Subcutaneous abdominal adipose tissue (tissue), 5 donors: Measurements from ENCODE around the gene NT5C3B.

Experiments
- H3K27ac ChIP-seq: one replicate; pipeline ENCODE4 v1.7.0; 2013; ENCODE audit warnings: low read depth, mild to moderate bottlenecking, inconsistent platforms, low read length, moderate library complexity
- H3K27me3 ChIP-seq, 5 donors: one replicate each; pipeline ENCODE4 v1.7.0; 2013; ENCODE audit warnings: low read length in 5 of 5, inconsistent platforms in 1 of 5; ENCODE audit not compliant: control insufficient read depth in 5 of 5, insufficient read depth in 4 of 5
- H3K36me3 ChIP-seq, 5 donors: one replicate each; pipeline ENCODE4 v1.7.0; 2013; ENCODE audit warnings: low read length in 5 of 5; ENCODE audit not compliant: control insufficient read depth in 5 of 5, insufficient read depth in 5 of 5
- H3K4me1 ChIP-seq, 5 donors: one replicate each; pipeline ENCODE4 v1.7.0; 2013; ENCODE audit warnings: low read length in 5 of 5, mild to moderate bottlenecking in 3 of 5, moderate library complexity in 1 of 5; ENCODE audit not compliant: control insufficient read depth in 5 of 5, insufficient read depth in 5 of 5
- H3K4me3 ChIP-seq, 5 donors: one replicate each; pipeline ENCODE4 v1.7.0; 2013; ENCODE audit warnings: low read length in 5 of 5, low read depth in 1 of 5
- H3K9ac ChIP-seq, 5 donors: one replicate each; pipeline ENCODE4 v1.7.0; 2013; ENCODE audit warnings: low read length in 5 of 5, mild to moderate bottlenecking in 4 of 5, moderate library complexity in 3 of 5
- H3K9me3 ChIP-seq, 5 donors: one replicate each; pipeline ENCODE4 v1.7.0; 2013; ENCODE audit warnings: low read length in 5 of 5; ENCODE audit not compliant: control insufficient read depth in 5 of 5
- donor health status: healthy.
- donor health status: healthy.
- donor health status: healthy.
- donor health status: healthy.
- donor health status: healthy.

The NT5C3B gene

DNA sequence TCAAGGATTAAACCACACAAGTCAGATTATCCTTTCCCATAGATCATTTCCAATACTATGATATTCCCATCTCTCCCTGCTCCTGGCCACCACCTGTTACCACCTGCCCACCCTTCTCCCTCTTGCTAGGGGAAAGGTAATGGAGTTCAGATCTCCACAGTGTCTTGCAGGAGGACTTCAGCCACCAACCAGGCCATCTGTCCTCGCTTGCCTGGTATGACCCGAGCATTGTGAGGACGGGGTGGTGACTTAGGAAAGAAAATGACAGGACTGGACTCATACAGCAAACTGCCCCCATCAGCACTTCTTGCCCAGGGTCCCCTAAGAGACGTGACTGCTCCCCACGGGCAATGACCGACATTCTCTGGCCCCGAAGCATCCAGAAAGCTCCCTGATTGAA, 12.5 kb downstream of the NT5C3B start:
- H3K4me1 ChIP-seq, result peaks cover 0 to 5% (median 0%) of the 10 kb centered on the region in 5 donors
- no peaks in the 10 kb centered on the region for H3K9me3 ChIP-seq
- H3K27me3 ChIP-seq, result peaks cover 0 to 10% (median 0%) of the 10 kb centered on the region in 5 donors
- H3K36me3 ChIP-seq, result peaks cover 0 to 31% (median 21%) of the 10 kb centered on the region in 5 donors
- no peak overlapping the region for H3K9ac ChIP-seq
- H3K27ac ChIP-seq, result no peak overlapping the region
- no peak overlapping the region for H3K4me3 ChIP-seq

DNA sequence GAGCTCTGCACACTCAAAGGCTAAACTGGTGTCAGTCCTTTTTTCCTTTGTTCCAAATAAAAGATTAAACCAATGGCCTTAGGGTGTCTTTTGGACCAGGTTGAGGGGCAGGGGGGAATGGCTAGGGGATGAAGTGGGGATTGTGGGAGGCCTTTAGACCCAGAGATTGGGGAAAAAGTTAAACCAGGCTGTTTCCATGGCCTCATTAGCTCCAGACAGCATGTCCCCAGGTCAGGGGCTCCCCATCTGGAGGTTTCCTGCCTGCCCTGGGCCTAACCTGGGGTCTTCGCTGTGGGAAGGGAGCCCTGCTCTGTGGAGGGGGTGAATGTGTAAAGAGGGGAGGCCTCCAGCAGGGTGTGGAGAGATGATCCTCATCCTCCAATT, 12.9 kb downstream of the NT5C3B start:
- peaks cover 0 to 5% (median 0%) of the 10 kb centered on the region in 5 donors for H3K4me1 ChIP-seq
- no peaks in the 10 kb centered on the region for H3K9me3 ChIP-seq
- no peak overlapping the region for H3K9ac ChIP-seq
- H3K27me3 ChIP-seq, result peaks cover 0 to 10% (median 0%) of the 10 kb centered on the region in 5 donors
- no peak overlapping the region for H3K27ac ChIP-seq
- no peak overlapping the region for H3K4me3 ChIP-seq
- H3K36me3 ChIP-seq, result peaks cover 0 to 28% (median 16%) of the 10 kb centered on the region in 5 donors

DNA sequence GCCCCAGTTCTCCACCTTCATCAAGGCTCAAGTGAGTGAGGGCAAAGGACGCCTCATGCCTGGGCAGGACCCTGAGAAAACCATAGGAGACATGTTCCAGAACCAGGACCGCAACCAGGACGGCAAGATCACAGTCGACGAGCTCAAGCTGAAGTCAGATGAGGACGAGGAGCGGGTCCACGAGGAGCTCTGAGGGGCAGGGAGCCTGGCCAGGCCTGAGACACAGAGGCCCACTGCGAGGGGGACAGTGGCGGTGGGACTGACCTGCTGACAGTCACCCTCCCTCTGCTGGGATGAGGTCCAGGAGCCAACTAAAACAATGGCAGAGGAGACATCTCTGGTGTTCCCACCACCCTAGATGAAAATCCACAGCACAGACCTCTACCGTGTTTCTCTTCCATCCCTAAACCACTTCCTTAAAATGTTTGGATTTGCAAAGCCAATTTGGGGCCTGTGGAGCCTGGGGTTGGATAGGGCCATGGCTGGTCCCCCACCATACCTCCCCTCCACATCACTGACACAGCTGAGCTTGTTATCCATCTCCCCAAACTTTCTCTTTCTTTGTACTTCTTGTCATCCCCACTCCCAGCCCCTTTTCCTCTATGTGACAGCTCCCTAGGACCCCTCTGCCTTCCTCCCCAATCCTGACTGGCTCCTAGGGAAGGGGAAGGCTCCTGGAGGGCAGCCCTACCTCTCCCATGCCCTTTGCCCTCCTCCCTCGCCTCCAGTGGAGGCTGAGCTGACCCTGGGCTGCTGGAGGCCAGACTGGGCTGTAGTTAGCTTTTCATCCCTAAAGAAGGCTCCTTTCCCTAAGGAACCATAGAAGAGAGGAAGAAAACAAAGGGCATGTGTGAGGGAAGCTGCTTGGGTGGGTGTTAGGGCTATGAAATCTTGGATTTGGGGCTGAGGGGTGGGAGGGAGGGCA, 13.6 kb downstream of the NT5C3B start:
- peaks cover 0 to 10% (median 0%) of the 10 kb centered on the region in 5 donors for H3K27me3 ChIP-seq
- H3K9me3 ChIP-seq, result no peaks in the 10 kb centered on the region
- H3K4me1 ChIP-seq, result peaks cover 0 to 5% (median 0%) of the 10 kb centered on the region in 5 donors
- no peak overlapping the region for H3K9ac ChIP-seq
- no peak overlapping the region for H3K27ac ChIP-seq
- no peak overlapping the region for H3K4me3 ChIP-seq
- peaks cover 0 to 25% (median 11%) of the 10 kb centered on the region in 5 donors for H3K36me3 ChIP-seq

DNA sequence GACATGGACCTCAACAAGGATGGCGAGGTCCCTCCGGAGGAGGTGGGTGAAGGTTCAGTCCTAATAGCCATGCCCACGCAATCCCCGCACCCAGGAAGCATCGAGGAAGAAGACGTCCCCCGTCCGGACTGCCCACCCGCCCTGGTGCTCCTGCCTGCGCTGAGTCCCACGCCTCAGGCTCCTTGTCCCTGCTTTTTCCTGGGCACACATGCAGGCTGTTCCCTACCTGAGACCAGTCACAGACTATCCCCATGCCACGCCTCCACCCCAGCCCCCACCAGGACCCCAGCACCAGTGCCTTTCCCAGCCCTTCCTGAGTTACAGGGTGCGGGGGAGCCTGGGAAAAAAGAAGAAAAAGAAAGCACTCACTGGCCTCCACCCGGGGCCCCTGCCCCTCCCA, 14.3 kb downstream of the NT5C3B start:
- peaks cover 0 to 22% (median 9%) of the 10 kb centered on the region in 5 donors for H3K36me3 ChIP-seq
- H3K9me3 ChIP-seq, result no peaks in the 10 kb centered on the region
- H3K27me3 ChIP-seq, result peaks cover 0 to 10% (median 0%) of the 10 kb centered on the region in 5 donors
- H3K4me1 ChIP-seq, result peaks cover 0 to 5% (median 0%) of the 10 kb centered on the region in 5 donors
- H3K4me3 ChIP-seq, result no peak overlapping the region
- no peak overlapping the region for H3K27ac ChIP-seq
- no peak overlapping the region for H3K9ac ChIP-seq

DNA sequence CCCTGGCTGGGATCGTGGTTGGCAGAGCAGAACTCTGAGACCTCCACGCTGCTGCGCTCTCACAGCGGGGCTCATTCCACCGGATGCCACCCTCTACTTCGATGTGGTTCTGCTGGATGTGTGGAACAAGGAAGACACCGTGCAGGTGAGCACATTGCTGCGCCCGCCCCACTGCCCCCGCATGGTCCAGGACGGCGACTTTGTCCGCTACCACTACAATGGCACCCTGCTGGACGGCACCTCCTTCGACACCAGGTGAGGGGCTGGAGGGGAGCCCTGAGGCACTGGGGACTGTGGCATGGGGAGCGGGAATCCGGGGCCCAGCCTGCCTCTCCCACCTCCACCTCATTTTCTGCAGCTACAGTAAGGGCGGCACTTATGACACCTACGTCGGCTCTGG, 18.0 kb downstream of the NT5C3B start:
- H3K27me3 ChIP-seq, result peaks cover 0 to 10% (median 0%) of the 10 kb centered on the region in 5 donors

DNA sequence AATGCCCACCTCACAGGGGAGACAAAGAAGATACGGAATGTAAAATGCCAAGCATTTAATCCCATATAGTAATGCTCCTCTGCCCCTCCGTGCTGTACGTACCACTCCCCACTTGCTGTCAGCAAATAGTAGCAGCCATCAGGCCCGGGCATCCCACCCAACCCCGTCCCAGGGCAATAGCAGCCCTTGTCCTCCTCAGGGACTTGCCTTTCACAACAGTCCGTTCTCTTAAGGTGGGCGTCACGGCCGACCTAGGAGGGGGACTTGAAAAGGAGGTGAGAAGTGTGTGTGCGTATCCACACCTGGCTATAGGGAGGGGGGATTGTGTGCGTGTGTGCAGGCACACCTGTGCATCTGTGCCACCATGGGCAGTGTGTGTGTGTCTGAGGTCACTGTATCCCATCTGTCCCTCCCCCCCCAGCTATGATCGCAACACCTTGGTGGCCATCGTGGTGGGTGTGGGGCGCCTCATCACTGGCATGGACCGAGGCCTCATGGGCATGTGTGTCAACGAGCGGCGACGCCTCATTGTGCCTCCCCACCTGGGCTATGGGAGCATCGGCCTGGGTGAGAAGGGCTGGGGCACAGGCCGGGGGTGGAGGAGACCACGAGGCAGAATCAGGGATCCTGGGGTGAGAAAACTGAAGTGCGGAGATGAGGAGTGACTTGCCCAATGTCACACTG, 19.3 kb downstream of the NT5C3B start:
- peaks cover 0 to 17% (median 9%) of the 10 kb centered on the region in 5 donors for H3K4me1 ChIP-seq
- no peak overlapping the region for H3K27ac ChIP-seq
- peaks cover 0 to 5% (median 0%) of the 10 kb centered on the region in 5 donors for H3K36me3 ChIP-seq
- H3K9me3 ChIP-seq, result no peaks in the 10 kb centered on the region
- H3K27me3 ChIP-seq, result peaks cover 0 to 7% (median 3%) of the 10 kb centered on the region in 5 donors
- H3K4me3 ChIP-seq, result no peak overlapping the region
- no peak overlapping the region for H3K9ac ChIP-seq

More for the DNA sequence above, 18.0 kb downstream of the NT5C3B start:
- Histone ChIP-seq H3K36me3 (peaks cover 0 to 5% (median 0%) of the 10 kb centered on the region in 5 donors), H3K4me1 (peaks cover 0 to 6% (median 0%) of the 10 kb centered on the region in 5 donors), H3K4me3 (no peak overlapping the region), H3K9me3 (no peaks in the 10 kb centered on the region), H3K9ac (no peak overlapping the region), H3K27ac (no peak overlapping the region)

DNA sequence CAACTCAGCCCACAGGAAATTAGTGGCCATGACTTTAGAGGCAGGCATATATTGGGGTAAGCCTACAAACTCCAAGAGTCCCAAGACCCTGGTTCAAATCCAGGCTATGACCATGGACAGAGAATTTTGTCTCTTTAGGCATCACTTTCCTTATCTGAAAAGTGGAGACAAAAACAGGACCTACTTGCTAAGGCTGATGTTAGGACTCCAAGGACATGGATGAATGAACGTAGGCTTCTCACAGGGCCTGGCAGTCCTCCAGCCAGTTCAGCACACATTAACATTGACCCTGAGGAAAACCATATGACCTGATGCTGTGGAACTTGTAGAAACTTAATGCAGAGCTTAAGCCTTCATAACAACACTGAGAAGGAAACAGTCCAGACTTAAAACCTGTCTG, 21.8 kb downstream of the NT5C3B start:
- Histone ChIP-seq H3K27me3 (peaks cover 0 to 7% (median 3%) of the 10 kb centered on the region in 5 donors), H3K27ac (no peak overlapping the region), H3K36me3 (peaks cover 0 to 5% (median 0%) of the 10 kb centered on the region in 5 donors), H3K4me1 (peaks cover 0 to 34% (median 23%) of the 10 kb centered on the region in 5 donors), H3K9ac (no peak overlapping the region), H3K4me3 (no peak overlapping the region), H3K9me3 (no peaks in the 10 kb centered on the region)

DNA sequence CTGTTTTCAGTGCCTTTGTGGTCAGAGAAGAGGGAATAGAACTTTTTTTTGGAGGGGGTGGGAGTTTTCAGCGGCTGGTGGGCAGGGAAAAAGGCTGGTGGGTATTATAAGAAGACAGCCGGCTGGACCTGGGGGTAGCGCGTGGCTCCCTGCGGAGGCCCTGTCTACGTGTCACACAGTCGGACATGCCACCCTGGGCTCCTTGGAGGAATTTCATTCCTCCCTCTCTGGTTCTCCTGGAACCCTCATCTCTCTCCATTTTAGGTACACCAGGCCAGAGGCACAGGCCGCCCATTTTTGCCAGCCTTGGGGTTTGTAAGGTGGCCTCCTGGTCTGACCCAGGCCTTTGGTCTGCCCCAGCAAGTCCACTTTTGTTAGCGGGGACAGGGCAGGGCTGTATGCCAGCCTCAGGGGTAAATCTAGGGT, 22.3 kb downstream of the NT5C3B start:
- Histone ChIP-seq H3K9ac (no peak overlapping the region), H3K27ac (peak overlapping the region; percentile 23), H3K4me3 (peak overlapping the region in 3 of 5 donors; percentile 31 to 83 (median 76)), H3K9me3 (no peaks in the 10 kb centered on the region), H3K36me3 (peaks cover 0 to 5% (median 0%) of the 10 kb centered on the region in 5 donors), H3K27me3 (peaks cover 0 to 7% (median 2%) of the 10 kb centered on the region in 5 donors), H3K4me1 (peaks cover 0 to 34% (median 23%) of the 10 kb centered on the region in 5 donors)

DNA sequence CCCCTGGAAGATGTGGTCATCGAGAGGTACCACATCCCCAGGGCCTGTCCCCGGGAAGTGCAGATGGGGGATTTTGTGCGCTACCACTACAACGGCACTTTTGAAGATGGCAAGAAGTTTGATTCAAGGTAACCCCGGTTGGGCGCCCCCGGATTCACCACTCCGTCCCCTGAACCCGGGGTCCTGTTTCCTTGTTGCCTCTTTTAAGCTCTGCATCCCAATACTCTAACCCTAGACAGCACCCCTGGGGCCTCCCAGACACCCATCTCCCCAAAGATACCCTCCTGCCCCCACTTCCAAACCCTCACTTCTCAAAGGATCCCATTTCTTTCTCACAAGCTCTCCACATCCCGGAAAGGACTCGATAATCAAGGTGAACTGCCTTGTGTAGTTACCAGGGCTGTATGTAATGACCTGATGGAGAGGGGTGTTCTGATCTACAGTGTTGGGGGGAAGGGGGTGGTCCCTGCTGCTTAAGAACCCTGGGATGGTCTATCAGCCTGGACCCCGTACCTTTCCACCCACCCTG, 22.8 kb downstream of the NT5C3B start:
- peak overlapping the region in 4 of 5 donors; percentile 31 to 83 (median 73) for H3K4me3 ChIP-seq
- H3K4me1 ChIP-seq, result peaks cover 0 to 34% (median 23%) of the 10 kb centered on the region in 5 donors
- H3K9ac ChIP-seq, result peak overlapping the region in 3 of 5 donors; percentile 0 to 41 (median 41)
- H3K27ac ChIP-seq, result peak overlapping the region; percentile 23
- H3K36me3 ChIP-seq, result peaks cover 0 to 4% (median 0%) of the 10 kb centered on the region in 5 donors
- H3K9me3 ChIP-seq, result no peaks in the 10 kb centered on the region
- peaks cover 0 to 7% (median 2%) of the 10 kb centered on the region in 5 donors for H3K27me3 ChIP-seq
